GM12878 (cell line): Measurements from ENCODE around the gene KIF3A. TPM values are rescaled to one million over a fixed set of nuclear protein-coding genes. Genes with fewer than 3 reads are reported as not detected.

ENCODE experiments used
- MEF2B ChIP-seq: fragments of 450-650 bp; IDR thresholded peaks from 2 replicates; pipeline ENCODE4 v1.6.1; 2018; ENCODE audit warnings: mild to moderate bottlenecking, moderate library complexity; ENCODE audit not compliant: partially characterized antibody, poor library complexity, severe bottlenecking
- RCOR1 ChIP-seq: conservative IDR thresholded peaks from 2 replicates; pipeline ENCODE4 v1.6.1; 2012; ENCODE audit warnings: low read depth, low read length, improper control_type of control experiment
- SMC3 ChIP-seq: IDR thresholded peaks from 2 replicates; pipeline ENCODE4 v1.6.1; 2011; ENCODE audit warnings: low read length, improper control_type of control experiment, borderline replicate concordance
- STAT1 ChIP-seq: fragments of 450-650 bp; conservative IDR thresholded peaks from 2 replicates; pipeline ENCODE4 v1.6.1; 2014; ENCODE audit warnings: antibody characterized with exemption, mild to moderate bottlenecking
- ZBTB40 ChIP-seq: fragments of 450-650 bp; IDR thresholded peaks from 2 replicates; pipeline ENCODE4 v1.6.1; 2016; ENCODE audit warnings: mild to moderate bottlenecking, moderate library complexity, borderline replicate concordance
- polyA plus RNA-seq, 11 experiments: library from polyadenylated mRNA; depleted of rRNA in 4 of 11; unstranded in 6 of 11; stranded (reverse) in 5 of 11; fragments of >200 nt; fragmentation: Nextera tagmentation in 4 of 11; fragmentation: Illumina TruSeq in 1 of 11; extraction: Ambion mirVana in 4 of 11; extraction: Trizol in 1 of 11; gene quantifications; 1 replicate in 1 of 11; 2 replicates in 10 of 11; pipeline versions ENCODE4 v1.2.1 to v1.2.3, GENCODE V29; 2011 to 2016; ENCODE audit warnings: inconsistent platforms in 2 of 11, missing spikeins in 2 of 11, low read depth in 1 of 11
- total RNA-seq, 4 experiments: library from RNA; depleted of rRNA in 3 of 4; stranded (reverse); fragments of >200 nt in 3 of 4; fragmentation: Illumina TruSeq in 1 of 4; extraction: Trizol in 1 of 4; gene quantifications; 2 replicates each; pipeline versions ENCODE4 v1.2.1 to v1.2.3, GENCODE V29; 2013 to 2021

KIF3A gene
- total and polyA plus RNA-seq, 10 of the 15 experiments (the other 5 are each of a cell fraction or from before 2014, with no cell fraction given) = 2.7 to 36.5 (median 10.0) TPM

- no peak for TF ChIP-seq ZBTB40
- TF ChIP-seq SMC3 = no peak
- TF ChIP-seq MEF2B = no peak
- TF ChIP-seq RCOR1 = no peak
- no peak for TF ChIP-seq STAT1
Observed at GRCh38 chr5:132748522-132749000, 11.2 kb upstream of the KIF3A start (continued).
